ENCODE measurements around the gene CNEP1R1. TPM values are rescaled to one million over a fixed set of nuclear protein-coding genes. Genes with fewer than 3 reads are reported as not detected.

Gene CNEP1R1
- total RNA-seq, 1 experiment from 2014 or later = 22.0 TPM

DNA sequence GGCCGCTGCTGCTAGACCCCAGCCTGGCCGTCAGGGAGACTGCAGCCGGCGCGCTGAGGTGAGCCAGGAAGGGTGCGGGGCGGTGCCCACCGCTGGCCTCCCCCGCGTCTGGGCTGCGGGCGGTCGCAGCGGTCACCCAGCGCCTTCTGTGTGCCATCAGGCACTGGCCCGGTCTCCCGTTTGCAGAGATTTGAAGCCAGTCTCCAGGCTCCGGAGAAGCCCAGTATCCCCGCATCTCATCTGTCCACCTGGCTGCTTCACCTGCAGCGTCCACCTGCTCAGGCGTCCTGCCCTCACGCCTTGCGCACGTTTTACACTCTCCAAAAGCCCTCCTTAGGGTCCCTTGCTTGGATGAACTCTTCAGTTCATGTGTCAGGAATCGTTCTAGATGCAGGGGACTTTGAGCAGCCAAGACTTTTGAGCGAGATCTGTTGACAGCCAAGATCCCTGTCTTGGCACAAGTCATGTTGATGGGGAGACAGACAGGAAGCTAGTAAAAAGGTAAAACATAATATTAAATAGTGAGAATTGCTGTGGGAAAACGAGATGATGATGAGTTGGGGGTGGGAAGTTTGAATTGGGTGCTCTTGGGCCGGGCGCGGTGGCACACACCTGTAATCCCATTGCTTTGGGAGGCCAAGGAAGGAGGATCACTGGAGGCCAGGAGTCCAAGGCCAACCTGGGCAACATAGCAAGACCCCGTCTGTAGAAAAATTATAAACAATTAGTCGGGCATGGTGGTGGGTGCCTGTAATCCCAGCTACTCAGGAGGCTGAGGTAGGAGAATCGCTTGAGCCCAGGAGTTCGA lies 41.7 kb downstream of the CNEP1R1 start:
- BruUV-seq (replicated peaks) = TSS peak; percentile 39
- TF ChIP-seq, protein P1, sequence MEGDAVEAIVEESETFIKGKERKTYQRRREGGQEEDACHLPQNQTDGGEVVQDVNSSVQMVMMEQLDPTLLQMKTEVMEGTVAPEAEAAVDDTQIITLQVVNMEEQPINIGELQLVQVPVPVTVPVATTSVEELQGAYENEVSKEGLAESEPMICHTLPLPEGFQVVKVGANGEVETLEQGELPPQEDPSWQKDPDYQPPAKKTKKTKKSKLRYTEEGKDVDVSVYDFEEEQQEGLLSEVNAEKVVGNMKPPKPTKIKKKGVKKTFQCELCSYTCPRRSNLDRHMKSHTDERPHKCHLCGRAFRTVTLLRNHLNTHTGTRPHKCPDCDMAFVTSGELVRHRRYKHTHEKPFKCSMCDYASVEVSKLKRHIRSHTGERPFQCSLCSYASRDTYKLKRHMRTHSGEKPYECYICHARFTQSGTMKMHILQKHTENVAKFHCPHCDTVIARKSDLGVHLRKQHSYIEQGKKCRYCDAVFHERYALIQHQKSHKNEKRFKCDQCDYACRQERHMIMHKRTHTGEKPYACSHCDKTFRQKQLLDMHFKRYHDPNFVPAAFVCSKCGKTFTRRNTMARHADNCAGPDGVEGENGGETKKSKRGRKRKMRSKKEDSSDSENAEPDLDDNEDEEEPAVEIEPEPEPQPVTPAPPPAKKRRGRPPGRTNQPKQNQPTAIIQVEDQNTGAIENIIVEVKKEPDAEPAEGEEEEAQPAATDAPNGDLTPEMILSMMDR (IDR thresholded peaks at IDR 0.05; ENCODE audit: unreplicated experiment) = no peak
- Mint-ChIP-seq H3K4me1 (ENCODE audit: insufficient read depth, unreplicated experiment) (peaks cover 23% of the 10 kb centered on the region), H3K9me3 (ENCODE audit: unreplicated experiment) (no peaks in the 10 kb centered on the region), H3K4me3 (ENCODE audit: unreplicated experiment) (peak overlapping the region; percentile 88), H3K36me3 (ENCODE audit: insufficient read depth, unreplicated experiment) (peaks cover 28% of the 10 kb centered on the region), H3K27me3 (ENCODE audit: insufficient read depth, unreplicated experiment) (no peaks in the 10 kb centered on the region), H3K27ac (ENCODE audit: low read depth, unreplicated experiment) (peak overlapping the region; percentile 52)
- CTCF ChIA-PET = interaction anchor here (0.6 to 5.5 kb wide), 14 partner anchors 15 to 561 kb away, joined by 3 to 46 read pairs (median 4); partner anchors contain the start of gene CNEP1R1
- DNase-seq (ENCODE audit: unreplicated experiment) = no peak
- intact Hi-C loops (cut with micrococcal nuclease) = loop anchor here (1.0 kb wide), 2 partner anchors 89 to 144 kb away; no protein-coding TSS in a partner anchor
- POLR2A ChIA-PET = interaction anchor here (0.8 to 2.8 kb wide), 8 partner anchors 12 to 294 kb away, joined by 3 to 23 read pairs (median 6); partner anchors contain the start of gene CNEP1R1

DNA sequence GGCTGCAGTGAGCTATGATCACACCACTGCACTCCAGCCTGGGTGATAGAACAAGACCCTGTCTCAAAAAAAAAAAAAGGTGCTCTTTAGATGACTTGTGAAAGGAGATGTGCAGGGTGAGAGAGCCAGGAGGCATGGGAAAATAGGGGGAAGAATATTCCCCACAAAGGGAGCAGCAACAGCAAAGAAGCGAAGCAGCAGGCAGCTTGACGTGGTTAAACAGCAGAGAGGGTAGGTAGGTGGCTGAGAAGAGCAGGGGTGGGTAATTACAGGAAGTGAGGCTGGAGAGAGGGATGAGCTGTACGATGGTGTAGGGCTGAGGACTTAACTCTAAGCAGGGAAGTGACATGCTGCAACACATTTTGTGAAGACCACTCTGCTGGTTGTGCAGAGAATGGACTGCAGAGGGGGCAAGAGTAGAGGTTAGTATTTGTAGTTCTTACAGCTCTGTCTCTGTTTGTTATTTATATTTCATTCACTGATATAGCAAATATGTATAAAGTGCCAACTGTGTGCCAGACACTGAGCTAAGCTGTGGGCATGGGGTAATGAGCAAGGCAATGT lies 42.3 kb downstream of the CNEP1R1 start:
- peak; percentile 33 for DNase-seq (ENCODE audit: unreplicated experiment)
- ChIA-PET POLR2A (interaction anchor here (0.8 to 2.8 kb wide), 4 partner anchors 11 to 84 kb away, joined by 3 to 23 read pairs (median 7); partner anchors contain the start of gene CNEP1R1), CTCF (interaction anchor here (0.6 to 5.5 kb wide), 15 partner anchors 11 to 739 kb away, joined by 3 to 46 read pairs (median 4); partner anchors contain the start of gene CNEP1R1)
- intact Hi-C loops (cut with micrococcal nuclease) = loop anchor here (1.0 kb wide), 1 partner anchor 143 kb away; no protein-coding TSS in a partner anchor
- Mint-ChIP-seq H3K27ac (ENCODE audit: low read depth, unreplicated experiment) (peak overlapping the region; percentile 52), H3K9me3 (ENCODE audit: unreplicated experiment) (no peaks in the 10 kb centered on the region), H3K4me3 (ENCODE audit: unreplicated experiment) (peak overlapping the region; percentile 88), H3K36me3 (ENCODE audit: insufficient read depth, unreplicated experiment) (peaks cover 32% of the 10 kb centered on the region), H3K4me1 (ENCODE audit: insufficient read depth, unreplicated experiment) (peaks cover 23% of the 10 kb centered on the region), H3K27me3 (ENCODE audit: insufficient read depth, unreplicated experiment) (no peaks in the 10 kb centered on the region)
- TF ChIP-seq, protein P1 (IDR thresholded peaks at IDR 0.05; ENCODE audit: unreplicated experiment) = no peak
- no TSS peak for BruUV-seq (replicated peaks)

DNA sequence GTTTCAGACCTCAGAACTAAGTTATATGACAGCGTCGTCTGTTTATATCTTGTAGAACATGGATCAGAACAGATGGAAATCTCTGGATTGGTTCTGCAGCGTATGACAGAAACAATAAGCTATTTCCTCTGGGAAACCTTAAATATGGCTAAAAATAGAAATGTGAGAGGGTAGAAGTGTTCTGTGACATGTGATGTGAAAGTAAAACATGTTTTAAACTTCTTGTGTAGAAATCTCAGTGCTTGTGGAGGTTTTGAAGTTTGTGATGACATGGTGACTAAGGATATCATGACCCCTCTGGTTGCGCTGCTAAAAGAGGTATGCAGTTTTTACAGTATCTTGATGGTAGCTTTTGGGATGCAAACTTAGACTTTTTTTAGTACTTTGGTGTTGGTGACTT lies 43.5 kb downstream of the CNEP1R1 start:
- Mint-ChIP-seq H3K36me3 (ENCODE audit: insufficient read depth, unreplicated experiment) (peaks cover 41% of the 10 kb centered on the region), H3K27me3 (ENCODE audit: insufficient read depth, unreplicated experiment) (no peaks in the 10 kb centered on the region), H3K9me3 (ENCODE audit: unreplicated experiment) (no peaks in the 10 kb centered on the region), H3K27ac (ENCODE audit: low read depth, unreplicated experiment) (no peak overlapping the region), H3K4me3 (ENCODE audit: unreplicated experiment) (no peak overlapping the region), H3K4me1 (ENCODE audit: insufficient read depth, unreplicated experiment) (peaks cover 23% of the 10 kb centered on the region)
- BruUV-seq (replicated peaks) = no TSS peak
- intact Hi-C loops (cut with micrococcal nuclease) = no loop called here
- DNase-seq (ENCODE audit: unreplicated experiment) = no peak
- TF ChIP-seq, protein P1 (IDR thresholded peaks at IDR 0.05; ENCODE audit: unreplicated experiment) = no peak
- ChIA-PET CTCF (interaction anchor here (0.6 to 5.5 kb wide), 9 partner anchors 10 to 738 kb away, joined by 3 to 46 read pairs (median 3); partner anchors contain the start of gene CNEP1R1), POLR2A (interaction anchor here (0.9 to 1.6 kb wide), 2 partner anchors 43 to 141 kb away, joined by 3 to 6 read pairs; partner anchors contain the start of gene CNEP1R1)

DNA sequence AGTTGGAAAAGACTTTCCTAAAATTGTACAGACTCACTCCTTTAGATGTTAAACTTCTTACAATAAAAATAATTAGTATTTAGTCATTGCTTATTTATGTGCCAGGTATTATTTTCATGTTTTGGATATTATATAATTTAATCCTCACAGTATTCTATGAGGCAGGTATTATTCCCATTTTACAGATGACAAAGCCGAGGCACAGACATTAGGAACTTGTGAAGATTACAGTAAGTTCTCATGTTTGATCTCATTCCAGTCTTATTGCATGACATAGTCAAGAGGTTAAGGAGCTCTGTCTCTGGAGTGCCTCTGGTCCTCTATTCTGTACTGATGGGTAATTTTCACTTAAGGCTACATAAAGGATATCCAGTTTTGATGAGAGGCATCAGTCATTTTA lies 44.0 kb downstream of the CNEP1R1 start:
- intact Hi-C loops (cut with micrococcal nuclease) = no loop called here
- BruUV-seq (replicated peaks) = no TSS peak
- POLR2A ChIA-PET = interaction anchor here (0.9 to 1.6 kb wide), 3 partner anchors 44 to 141 kb away, joined by 3 to 6 read pairs (median 4); partner anchors contain the start of gene CNEP1R1

More for the DNA sequence above, 44.0 kb downstream of the CNEP1R1 start:
- H3K4me1 Mint-ChIP-seq (ENCODE audit: insufficient read depth, unreplicated experiment) = peaks cover 23% of the 10 kb centered on the region
- no peak overlapping the region for H3K4me3 Mint-ChIP-seq (ENCODE audit: unreplicated experiment)
- peaks cover 43% of the 10 kb centered on the region for H3K36me3 Mint-ChIP-seq (ENCODE audit: insufficient read depth, unreplicated experiment)
- TF ChIP-seq, protein P1 (IDR thresholded peaks at IDR 0.05; ENCODE audit: unreplicated experiment) = no peak
- CTCF ChIA-PET = interaction anchor here (0.6 to 5.5 kb wide), 8 partner anchors 9 to 738 kb away, joined by 3 to 46 read pairs (median 3); partner anchors contain the start of gene CNEP1R1
- no peak for DNase-seq (ENCODE audit: unreplicated experiment)
- no peak overlapping the region for H3K27ac Mint-ChIP-seq (ENCODE audit: low read depth, unreplicated experiment)
- H3K27me3 Mint-ChIP-seq (ENCODE audit: insufficient read depth, unreplicated experiment) = no peaks in the 10 kb centered on the region
- H3K9me3 Mint-ChIP-seq (ENCODE audit: unreplicated experiment) = no peaks in the 10 kb centered on the region

Measured in MCF 10A (cell line).